NB4 (cell line): ENCODE measurements around the gene DOCK8.

Experiments
- DNase-seq: peaks from one replicate; pipeline ENCODE4 v3.0.0; 2010; ENCODE audit warnings: low read depth
- H3K4me3 ChIP-seq: one replicate; pipeline ENCODE4 v1.5.1; 2011; ENCODE audit warnings: mild to moderate bottlenecking, low read depth, low read length, moderate library complexity
- MYC ChIP-seq: IDR thresholded peaks from 2 replicates; pipeline ENCODE4 v1.6.1; 2011; ENCODE audit warnings: low read depth, low read length
- POLR2A ChIP-seq: IDR thresholded peaks from 2 replicates; pipeline ENCODE4 v1.6.1; 2011; ENCODE audit warnings: mild to moderate bottlenecking; ENCODE audit not compliant: insufficient read length; ENCODE audit errors: extremely low read depth
- TF ChIP-seq, protein P1 (sequence below): IDR thresholded peaks from one replicate; pipeline ENCODE4 v1.5.1; 2012; ENCODE audit warnings: low read depth, low read length
- TF ChIP-seq, protein P2 (sequence below): IDR thresholded peaks from 2 replicates; pipeline ENCODE4 v1.6.1; 2011; ENCODE audit warnings: low read depth, low read length

The DOCK8 gene

DNA sequence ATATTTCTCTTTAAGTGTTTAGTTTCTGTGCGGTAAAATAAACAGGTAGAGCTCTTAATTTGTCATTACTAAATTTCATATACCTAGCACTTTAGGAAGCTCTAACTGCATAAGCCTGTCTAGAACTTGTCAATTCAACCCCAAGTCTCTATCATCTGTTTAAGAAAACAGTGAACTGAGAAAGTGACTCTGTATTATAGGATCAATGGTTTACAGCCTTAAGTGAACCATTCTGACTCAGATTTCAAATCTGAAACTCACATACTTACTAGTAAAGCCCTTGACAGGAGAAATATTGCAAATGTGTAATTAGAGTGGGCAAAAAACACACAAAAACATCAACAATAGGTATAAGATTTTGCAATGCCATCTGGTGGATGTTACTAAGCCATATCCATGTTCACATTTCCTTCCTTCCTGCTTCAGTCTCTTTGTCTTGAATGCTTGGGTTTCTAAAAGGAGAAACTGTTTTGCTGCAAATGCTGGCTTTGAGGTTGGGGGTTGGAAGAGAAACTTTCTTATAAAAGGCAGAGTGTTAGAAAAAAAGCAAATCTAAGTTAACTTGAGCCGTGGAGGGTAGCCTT, 101.8 kb downstream of the DOCK8 start:
- no peak for TF ChIP-seq MYC
- TF ChIP-seq, protein P1, sequence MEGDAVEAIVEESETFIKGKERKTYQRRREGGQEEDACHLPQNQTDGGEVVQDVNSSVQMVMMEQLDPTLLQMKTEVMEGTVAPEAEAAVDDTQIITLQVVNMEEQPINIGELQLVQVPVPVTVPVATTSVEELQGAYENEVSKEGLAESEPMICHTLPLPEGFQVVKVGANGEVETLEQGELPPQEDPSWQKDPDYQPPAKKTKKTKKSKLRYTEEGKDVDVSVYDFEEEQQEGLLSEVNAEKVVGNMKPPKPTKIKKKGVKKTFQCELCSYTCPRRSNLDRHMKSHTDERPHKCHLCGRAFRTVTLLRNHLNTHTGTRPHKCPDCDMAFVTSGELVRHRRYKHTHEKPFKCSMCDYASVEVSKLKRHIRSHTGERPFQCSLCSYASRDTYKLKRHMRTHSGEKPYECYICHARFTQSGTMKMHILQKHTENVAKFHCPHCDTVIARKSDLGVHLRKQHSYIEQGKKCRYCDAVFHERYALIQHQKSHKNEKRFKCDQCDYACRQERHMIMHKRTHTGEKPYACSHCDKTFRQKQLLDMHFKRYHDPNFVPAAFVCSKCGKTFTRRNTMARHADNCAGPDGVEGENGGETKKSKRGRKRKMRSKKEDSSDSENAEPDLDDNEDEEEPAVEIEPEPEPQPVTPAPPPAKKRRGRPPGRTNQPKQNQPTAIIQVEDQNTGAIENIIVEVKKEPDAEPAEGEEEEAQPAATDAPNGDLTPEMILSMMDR, result no peak
- TF ChIP-seq, protein P2, sequence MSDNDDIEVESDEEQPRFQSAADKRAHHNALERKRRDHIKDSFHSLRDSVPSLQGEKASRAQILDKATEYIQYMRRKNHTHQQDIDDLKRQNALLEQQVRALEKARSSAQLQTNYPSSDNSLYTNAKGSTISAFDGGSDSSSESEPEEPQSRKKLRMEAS, result no peak
- TF ChIP-seq POLR2A, result no peak
- DNase-seq, result peak; percentile 22

DNA sequence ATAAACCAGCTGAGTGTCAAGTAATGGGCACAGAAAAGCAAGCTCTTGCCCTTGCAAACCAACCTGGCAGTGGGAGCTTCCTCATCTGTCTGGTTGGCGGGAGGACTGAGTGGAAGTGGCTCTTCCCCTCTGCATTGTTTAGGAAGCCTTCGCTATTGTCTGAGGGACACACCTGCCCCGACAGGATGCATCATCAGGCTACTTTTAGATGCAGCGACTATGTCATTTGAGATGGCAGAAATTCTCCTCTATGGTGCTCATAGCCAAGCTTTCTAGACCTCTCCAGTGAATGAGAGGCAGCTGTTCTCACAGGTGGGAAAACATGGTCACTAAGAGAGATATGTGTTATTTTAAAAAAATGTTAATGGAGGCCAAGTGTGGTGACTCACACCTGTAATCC, 104.0 kb downstream of the DOCK8 start:
- no peak for DNase-seq
- no peak for TF ChIP-seq POLR2A
- TF ChIP-seq, protein P1, result no peak
- no peak overlapping the region for H3K4me3 ChIP-seq

More for the DNA sequence above, 101.8 kb downstream of the DOCK8 start:
- H3K4me3 ChIP-seq, result no peak overlapping the region

DNA sequence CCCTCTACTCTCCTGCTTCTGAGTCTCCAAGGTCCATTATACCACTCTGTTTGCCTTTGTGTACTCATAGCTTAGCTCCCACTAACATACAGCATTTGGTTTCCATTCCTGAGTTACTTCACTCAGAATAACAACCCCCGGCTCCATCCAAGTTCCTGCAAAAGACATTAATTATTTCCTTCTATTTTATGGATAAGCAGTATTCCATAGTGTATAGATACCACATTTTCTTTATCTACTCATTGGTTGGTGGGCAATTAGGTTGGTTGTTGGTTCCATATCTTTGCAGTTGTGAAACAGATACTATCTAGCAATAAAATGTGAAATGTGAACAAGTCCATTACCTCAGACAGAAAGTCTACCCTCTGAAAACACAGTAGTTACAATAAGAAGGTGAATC, 110.3 kb downstream of the DOCK8 start:
- H3K4me3 ChIP-seq, result no peak overlapping the region
- TF ChIP-seq, protein P1, result no peak
- no peak for TF ChIP-seq MYC
- TF ChIP-seq, protein P2, result no peak
- no peak for TF ChIP-seq POLR2A
- DNase-seq, result no peak

DNA sequence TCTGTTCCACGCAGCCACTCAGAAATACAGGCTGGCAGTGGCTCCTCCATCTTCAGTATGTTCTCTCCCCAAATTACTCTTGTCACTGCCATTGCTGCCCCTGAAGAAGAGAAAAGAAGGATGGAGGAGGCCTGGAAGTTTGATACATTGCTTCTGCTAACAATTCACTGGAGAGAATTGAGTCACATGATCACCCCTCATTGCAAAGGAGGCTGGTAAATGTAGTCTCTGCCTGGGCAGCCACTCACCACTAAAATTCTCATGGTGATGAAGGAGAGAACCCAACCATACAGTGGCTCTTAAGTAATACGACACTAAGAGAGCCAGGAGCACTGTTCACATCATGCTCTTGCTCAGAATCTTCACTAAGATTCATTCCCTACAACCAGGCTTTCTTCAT, 112.0 kb downstream of the DOCK8 start:
- TF ChIP-seq POLR2A (no peak), MYC (no peak)
- TF ChIP-seq, protein P2, result no peak
- TF ChIP-seq, protein P1, result no peak
- no peak overlapping the region for H3K4me3 ChIP-seq
- no peak for DNase-seq

DNA sequence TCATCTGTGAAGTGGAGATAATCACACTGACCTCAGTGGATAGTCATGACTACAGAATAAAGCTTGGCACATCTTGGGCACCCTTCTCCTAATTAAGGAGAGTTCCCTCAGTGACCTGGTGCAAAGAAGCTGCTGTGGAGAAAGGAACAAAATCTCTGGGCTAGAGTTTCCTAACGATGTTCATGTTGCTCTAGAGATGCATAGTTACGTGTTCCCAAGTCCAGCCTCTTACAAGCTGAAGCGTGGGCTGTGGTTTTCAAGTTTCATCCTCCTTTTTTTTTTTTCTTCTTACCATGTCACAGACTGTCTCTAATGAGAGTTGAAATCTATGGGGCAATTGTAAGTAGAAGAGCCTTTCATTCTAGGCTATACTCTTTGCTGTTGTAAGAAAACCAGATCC, 113.8 kb downstream of the DOCK8 start:
- TF ChIP-seq, protein P1, result no peak
- TF ChIP-seq POLR2A (no peak), MYC (no peak)
- TF ChIP-seq, protein P2, result no peak
- no peak overlapping the region for H3K4me3 ChIP-seq
- DNase-seq, result no peak

DNA sequence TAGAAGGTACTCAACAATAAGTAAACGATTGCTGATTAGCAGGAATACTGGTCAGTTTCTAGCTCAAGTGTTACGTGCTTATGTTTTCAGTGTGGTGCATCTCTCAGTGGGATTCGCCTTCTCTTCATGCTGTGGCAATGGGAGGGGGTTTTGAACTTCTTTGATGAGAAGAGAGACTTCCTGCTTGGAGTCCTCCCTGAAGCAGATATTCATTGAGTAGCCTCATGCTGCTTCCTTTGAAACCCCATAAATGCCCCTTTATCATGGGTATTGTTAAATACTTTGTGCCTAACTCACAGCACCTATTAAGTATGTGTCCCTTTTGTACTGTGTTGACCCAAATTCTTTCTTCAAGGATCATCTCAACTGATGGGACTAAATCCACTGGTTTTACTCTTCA, 116.5 kb downstream of the DOCK8 start:
- H3K4me3 ChIP-seq, result no peak overlapping the region
- TF ChIP-seq, protein P2, result no peak
- no peak for DNase-seq
